ENCODE data around the gene CDH16.

GRCh38 chr16:66903544-66904427 is 14.9 kb downstream of the CDH16 start:
- TF ChIP-seq, protein P1, sequence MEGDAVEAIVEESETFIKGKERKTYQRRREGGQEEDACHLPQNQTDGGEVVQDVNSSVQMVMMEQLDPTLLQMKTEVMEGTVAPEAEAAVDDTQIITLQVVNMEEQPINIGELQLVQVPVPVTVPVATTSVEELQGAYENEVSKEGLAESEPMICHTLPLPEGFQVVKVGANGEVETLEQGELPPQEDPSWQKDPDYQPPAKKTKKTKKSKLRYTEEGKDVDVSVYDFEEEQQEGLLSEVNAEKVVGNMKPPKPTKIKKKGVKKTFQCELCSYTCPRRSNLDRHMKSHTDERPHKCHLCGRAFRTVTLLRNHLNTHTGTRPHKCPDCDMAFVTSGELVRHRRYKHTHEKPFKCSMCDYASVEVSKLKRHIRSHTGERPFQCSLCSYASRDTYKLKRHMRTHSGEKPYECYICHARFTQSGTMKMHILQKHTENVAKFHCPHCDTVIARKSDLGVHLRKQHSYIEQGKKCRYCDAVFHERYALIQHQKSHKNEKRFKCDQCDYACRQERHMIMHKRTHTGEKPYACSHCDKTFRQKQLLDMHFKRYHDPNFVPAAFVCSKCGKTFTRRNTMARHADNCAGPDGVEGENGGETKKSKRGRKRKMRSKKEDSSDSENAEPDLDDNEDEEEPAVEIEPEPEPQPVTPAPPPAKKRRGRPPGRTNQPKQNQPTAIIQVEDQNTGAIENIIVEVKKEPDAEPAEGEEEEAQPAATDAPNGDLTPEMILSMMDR (IDR thresholded peaks at IDR 0.05; ENCODE audit: low read depth, low read length): no peak
- no peak for TF ChIP-seq EZH2phosphoT487 (IDR thresholded peaks at IDR 0.05; ENCODE audit: low read depth)
